NCI-H1092 treated with DMSO at 0.1 percent for 48 hours (cell line): ENCODE results near the gene CYP21A2.
"Not testable (repeated sequence)": the region's sequence is repeated elsewhere in the genome, so short reads cannot be mapped to it uniquely, and the experiment has no call there.

Source experiments
- DNase-seq: peaks from one replicate; lab custom pipeline; 2025; lab: John Stamatoyannopoulos, UW

Gene CYP21A2

DNA sequence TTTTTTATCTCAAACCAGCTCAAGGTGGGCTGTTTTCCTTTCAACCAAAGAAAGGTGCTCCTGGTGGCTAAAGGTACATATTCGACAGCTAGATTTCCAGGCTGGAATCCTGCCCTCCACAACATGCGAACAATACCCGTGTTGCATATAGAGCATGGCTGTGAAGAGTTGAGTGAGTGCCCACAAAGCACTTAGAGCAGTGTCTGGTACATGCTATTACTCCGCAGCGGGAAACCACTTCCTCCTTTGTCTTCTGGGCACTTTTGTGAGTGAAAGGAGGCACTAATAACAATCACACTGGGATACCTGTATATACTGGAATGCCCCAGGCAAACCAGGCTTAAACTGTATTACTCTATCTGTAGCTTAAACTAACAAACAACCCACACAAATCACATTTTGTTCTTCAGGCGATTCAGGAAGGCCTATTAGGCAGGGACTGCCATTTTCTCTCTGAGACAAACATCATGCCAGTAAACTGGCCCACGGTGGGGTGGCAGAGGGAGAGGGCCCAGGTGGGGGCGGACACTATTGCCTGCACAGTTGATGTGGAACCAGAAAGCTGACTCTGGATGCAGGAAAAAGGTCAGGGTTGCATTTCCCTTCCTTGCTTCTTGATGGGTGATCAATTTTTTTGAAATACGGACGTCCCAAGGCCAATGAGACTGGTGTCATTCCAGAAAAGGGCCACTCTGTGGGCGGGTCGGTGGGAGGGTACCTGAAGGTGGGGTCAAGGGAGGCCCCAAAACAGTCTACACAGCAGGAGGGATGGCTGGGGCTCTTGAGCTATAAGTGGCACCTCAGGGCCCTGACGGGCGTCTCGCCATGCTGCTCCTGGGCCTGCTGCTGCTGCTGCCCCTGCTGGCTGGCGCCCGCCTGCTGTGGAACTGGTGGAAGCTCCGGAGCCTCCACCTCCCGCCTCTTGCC lies at the start of gene CYP21A2:
CYP21A2 (plus strand) TSS at position 818 of the 927 bp plus-strand sequence; CDS start at position 826, 8 bp downstream.
- DNase-seq = not testable (repeated sequence)

DNA sequence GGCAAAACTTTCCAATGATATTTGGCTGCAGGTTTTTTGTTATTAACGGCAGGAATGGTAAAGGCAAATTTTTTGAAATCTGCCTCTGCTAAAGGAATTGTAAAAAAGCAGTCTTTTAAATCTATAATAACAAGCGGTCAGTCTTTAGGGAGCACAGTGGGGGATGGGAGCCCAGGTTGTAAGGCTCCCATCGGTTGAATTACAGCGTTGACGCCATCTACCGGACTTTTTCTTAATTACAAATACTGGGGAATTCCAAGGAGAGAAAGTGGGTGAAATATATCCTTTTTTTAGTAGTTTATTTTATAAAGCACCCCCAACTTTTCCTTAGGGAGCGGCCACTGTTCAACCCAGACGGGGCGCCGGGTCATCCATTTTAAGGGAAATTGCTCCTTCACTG lies 48.9 kb upstream of the CYP21A2 start:
- DNase-seq = not testable (repeated sequence)

DNA sequence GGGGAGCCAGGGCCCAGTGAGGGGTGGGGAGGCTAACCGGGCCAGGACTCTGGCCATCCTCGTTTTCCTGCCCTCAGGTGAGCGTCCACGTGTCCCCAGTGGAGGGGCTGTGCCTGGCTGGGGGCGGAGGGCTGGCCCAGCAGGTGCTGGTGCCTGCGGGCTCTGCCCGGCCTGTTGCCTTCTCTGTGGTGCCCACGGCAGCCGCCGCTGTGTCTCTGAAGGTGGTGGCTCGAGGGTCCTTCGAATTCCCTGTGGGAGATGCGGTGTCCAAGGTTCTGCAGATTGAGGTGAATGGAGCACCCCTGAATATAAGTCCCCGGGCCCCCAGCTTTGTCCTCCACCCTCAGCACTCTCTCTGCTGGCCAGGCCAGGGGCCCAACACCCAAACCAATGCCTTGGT lies 43.8 kb upstream of the CYP21A2 start:
- not testable (repeated sequence) for DNase-seq

DNA sequence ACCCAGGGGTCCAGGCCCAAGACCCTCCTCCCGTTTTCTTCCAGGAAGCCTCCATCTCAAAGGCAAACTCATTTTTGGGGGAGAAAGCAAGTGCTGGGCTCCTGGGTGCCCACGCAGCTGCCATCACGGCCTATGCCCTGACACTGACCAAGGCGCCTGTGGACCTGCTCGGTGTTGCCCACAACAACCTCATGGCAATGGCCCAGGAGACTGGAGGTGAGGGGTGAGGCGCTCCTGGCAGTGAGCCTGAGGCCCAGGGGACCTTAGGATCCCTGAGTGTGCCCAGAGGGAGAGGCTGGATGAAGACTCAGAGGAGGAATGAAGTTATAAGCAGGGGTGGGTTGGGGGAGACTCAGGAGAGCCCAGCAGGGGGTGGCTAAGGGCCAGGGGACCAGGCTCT lies 41.8 kb upstream of the CYP21A2 start:
- not testable (repeated sequence) for DNase-seq

DNA sequence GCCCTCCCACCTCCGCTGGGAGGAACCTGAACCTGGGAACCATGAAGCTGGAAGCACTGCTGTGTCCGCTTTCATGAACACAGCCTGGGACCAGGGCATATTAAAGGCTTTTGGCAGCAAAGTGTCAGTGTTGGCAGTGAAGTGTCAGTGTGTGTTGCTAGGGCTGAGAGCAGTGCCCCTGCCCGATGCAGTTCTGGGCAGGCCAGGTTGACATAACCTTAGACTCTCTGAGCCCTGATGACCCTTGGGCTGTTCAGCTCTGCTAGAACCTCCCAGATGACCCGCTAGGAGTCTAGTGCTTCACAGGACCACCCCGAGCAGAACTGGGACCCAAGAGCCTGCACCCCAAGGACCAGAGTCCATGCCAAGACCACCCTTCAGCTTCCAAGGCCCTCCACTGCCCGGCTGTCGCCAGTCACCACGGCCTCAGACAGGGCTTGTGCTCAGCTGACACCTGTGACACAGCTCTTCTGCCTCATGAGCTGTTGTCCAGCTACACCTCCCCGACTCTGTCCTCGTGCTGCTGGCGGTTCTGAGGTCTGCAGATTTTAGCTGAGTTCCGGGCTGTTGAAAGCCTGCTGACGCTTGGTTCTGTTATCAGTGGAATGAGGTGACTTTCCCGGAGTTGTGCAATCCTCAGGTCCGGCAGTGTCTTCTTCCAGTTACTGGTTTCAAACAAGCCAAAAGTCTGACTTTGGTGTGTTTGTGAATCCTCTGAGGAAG lies 35.5 kb upstream of the CYP21A2 start:
- DNase-seq = not testable (repeated sequence)

DNA sequence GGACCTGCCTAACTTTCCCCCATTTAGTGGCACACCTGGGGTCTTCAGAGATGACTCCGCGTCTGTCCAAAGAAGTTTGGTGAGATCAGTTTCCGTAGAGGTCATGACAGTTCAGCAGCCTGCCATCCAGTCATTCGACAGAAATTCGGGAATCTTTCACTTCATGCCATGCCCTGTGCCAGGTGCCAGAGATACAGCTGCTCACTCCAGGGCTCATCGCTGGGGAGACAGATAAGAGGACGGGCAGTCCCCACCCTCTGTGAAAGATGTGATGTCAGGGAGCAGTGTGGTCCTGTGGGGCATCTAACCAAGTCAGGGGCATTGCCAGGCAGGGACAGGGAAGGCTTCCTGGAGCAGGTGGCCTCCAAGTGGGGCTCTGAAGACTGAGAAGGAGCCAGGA lies 34.9 kb upstream of the CYP21A2 start:
- not testable (repeated sequence) for DNase-seq

DNA sequence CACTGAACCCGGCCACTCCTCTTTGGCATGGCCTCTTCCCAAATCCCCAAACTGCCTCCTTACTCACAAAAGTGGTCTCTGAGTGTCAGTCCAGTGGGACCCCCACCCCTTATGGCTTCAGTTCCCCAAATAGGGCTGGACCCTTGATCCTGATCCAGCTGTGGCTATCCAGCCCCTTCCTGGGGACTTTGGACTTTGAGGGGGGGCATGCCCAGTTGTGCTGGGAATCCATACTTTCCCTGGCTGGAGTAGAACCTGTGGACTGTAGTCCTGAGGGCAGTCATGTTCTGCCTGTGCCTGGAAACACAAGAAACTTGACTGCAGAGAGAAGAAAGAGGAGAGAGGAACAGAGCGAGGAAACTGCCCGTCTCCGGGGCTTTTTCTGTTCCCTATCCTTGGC lies 33.8 kb upstream of the CYP21A2 start:
- not testable (repeated sequence) for DNase-seq

DNA sequence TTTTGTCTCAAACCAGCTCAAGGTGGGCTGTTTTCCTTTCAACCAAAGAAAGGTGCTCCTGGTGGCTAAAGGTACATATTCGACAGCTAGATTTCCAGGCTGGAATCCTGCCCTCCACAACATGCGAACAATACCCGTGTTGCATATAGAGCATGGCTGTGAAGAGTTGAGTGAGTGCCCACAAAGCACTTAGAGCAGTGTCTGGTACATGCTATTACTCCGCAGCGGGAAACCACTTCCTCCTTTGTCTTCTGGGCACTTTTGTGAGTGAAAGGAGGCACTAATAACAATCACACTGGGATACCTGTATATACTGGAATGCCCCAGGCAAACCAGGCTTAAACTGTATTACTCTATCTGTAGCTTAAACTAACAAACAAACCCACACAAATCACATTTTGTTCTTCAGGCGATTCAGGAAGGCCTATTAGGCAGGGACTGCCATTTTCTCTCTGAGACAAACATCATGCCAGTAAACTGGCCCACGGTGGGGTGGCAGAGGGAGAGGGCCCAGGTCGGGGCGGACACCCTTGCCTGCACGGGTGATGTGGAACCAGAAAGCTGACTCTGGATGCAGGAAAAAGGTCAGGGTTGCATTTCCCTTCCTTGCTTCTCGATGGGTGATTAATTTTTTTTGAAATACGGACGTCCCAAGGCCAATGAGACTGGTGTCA lies 33.2 kb upstream of the CYP21A2 start:
- not testable (repeated sequence) for DNase-seq

DNA sequence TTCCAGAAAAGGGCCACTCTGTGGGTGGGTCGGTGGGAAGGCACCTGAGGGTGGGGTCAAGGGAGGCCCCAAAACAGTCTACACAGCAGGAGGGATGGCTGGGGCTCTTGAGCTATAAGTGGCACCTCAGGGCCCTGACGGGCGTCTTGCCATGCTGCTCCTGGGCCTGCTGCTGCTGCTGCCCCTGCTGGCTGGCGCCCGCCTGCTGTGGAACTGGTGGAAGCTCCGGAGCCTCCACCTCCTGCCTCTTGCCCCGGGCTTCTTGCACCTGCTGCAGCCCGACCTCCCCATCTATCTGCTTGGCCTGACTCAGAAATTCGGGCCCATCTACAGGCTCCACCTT lies 32.7 kb upstream of the CYP21A2 start:
- DNase-seq = not testable (repeated sequence)

DNA sequence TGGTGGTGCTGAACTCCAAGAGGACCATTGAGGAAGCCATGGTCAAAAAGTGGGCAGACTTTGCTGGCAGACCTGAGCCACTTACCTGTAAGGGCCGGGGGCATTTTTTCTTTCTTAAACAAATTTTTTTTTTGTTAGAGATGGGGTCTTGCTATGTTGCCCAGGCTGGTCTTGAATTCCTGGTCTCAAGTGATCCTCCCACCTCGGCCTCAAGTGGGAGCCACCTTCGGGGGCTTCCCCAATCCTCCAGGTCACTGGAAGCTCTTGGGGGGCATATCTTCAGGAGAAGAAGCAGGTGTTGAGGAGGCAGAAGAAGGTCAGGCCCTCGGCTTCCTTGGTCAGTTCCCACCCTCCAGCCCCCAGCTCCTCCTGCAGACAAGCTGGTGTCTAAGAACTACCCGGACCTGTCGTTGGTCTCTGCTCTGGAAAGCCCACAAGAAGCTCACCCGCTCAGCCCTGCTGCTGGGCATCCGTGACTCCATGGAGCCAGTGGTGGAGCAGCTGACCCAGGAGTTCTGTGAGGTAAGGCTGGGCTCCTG lies 32.2 kb upstream of the CYP21A2 start:
- DNase-seq = not testable (repeated sequence)

DNA sequence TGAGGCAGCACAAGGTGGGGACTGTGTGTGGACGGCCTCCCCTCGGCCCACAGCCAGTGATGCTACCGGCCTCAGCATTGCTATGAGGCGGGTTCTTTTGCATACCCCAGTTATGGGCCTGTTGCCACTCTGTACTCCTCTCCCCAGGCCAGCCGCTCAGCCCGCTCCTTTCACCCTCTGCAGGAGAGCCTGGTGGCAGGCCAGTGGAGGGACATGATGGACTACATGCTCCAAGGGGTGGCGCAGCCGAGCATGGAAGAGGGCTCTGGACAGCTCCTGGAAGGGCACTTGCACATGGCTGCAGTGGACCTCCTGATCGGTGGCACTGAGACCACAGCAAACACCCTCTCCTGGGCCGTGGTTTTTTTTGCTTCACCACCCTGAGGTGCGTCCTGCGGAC lies 31.1 kb upstream of the CYP21A2 start:
- DNase-seq = not testable (repeated sequence)

DNA sequence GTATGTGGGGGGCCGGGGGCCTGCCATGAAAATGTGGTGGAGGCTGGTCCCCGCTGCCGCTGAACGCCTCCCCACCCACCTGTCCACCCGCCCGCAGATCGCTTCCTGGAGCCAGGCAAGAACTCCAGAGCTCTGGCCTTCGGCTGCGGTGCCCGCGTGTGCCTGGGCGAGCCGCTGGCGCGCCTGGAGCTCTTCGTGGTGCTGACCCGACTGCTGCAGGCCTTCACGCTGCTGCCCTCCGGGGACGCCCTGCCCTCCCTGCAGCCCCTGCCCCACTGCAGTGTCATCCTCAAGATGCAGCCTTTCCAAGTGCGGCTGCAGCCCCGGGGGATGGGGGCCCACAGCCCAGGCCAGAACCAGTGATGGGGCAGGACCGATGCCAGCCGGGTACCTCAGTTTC lies 30.2 kb upstream of the CYP21A2 start:
- not testable (repeated sequence) for DNase-seq

DNA sequence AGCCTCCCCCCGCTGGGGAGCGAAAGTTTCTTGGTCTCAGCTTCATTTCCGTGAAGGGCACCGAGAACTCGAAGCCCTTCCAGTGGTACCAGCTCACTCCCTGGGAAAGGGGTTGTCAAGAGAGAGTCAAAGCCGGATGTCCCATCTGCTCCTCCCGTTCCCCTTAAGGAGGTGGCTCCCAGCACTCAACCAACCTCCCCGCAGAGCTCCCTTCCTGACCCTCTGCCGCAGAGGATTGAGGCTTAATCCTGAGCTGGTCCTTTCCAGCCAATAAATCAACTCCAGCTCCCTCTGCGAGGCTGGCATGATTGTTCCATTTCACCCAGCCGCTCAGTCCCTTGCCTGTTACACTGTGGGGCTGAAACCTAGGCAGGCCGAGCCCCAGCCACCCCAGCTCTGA lies 29.6 kb upstream of the CYP21A2 start:
- DNase-seq = not testable (repeated sequence)

DNA sequence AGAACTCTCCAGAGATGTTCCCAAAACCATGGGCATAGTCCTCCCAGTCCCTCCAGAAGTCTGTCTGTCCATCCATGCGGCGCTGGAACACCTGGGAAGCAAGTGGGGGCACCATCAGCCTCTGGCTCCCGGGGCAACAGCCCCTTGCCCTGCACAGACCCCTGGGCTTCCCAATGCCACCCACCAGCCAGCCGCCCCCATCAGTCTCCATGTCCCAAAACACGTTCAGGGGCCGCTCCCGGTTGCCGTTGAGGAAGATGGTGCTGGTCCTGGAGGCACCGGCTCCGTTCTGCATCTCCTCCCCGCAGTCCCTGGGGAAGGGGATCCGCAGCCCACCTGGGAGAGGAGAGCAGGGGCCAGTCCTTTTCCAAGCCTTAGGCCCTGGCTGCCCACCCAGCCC lies 28.7 kb upstream of the CYP21A2 start:
- DNase-seq = not testable (repeated sequence)

DNA sequence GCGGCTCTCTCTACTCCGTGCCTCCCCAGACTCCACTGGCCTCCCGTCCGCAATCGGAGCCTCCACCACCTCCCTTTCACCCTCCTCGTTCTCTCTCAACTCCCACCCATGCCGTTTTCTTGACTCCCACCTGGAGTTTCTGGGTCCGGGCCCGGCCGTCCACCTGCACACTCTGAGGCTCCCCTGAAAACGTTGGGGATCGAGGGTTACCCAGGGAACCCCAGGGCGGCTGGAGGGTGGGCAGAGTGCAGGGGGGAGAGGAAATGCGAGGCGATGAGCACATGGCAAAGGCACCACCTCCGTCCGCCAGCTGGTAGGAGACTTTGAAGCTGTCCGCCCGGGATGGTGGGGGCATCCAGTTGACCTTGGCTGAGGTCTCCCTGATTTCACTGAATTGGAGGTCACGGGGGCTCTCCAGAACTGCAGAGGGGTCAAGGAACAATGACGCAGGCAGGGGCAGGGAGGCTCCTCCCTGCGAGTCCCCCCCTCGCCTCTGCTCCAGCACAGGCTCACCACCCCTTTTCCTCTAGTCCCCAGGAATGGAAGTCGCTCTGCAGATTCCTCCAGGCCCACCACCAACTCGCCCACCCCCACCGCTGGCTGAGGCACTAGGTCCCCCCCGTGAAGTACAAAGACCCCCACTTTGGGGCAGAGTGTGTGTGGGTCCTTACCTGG lies 27.2 kb upstream of the CYP21A2 start:
- DNase-seq = not testable (repeated sequence)

DNA sequence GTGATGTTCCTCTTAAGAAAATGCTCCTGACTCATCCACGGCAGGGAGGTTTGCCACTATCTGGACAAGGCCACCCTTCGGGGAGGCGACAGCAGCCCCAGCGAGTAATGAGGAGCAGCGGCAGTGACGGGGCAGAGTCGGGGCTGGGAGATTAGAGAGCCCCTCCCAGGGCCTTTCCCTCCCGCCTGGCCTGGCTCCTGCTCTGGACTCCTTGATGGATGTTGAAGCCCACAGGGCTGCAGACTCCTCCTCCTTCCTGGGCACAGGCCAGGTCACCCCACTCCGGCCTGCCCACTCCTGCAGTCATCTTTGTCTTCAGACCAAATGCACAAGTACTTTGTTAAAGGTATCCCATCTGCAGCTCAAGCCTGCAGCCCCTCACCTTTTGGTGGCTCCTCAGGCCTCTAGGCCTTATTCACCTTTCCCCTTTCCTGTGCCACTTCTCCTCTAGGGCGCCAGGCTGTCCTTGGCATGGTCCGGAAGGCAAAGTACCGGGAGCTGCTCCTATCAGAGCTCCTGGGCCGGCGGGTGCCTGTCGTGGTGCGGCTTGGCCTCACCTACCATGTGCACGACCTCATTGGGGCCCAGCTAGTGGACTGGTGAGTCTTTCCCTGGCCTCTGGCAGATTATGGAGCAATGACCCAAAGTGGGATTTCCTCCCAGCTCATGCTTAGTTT lies 25.1 kb upstream of the CYP21A2 start:
- DNase-seq = not testable (repeated sequence)

DNA sequence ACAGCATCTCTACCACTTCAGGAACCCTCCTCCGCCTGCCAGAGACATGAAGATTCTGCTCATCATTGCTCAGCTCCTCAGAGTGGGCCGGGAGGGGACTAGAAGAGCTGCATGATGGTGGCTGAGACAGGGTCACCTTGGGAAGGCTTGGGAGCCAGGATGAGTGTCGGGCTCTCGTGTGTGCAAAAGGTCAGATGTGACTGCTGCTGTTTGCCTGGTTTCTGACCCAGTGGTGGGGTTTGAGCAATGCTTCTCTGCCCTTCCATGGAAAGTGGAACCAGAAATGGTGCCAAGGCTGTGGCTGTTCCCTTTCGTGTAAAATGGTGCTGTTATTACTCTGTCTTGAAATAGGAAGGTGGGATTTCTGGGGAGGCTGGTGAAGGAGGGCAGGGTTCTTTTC lies 24.5 kb upstream of the CYP21A2 start:
- not testable (repeated sequence) for DNase-seq

DNA sequence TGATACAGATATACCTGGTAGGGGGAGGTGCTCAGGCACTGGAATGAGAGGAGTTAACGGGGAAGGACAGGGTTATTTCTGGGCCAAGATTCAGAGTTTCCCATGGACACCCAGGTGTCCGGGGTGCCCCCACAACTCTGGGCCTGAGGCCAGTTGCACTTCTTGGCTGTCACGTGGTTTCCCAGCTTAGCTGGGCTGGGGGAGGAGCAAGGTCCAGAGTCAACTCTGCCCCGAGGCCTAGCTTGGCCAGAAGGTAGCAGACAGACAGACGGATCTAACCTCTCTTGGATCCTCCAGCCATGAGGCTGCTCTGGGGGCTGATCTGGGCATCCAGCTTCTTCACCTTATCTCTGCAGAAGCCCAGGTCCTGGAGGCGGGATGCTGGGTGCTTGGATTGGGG lies 23.7 kb upstream of the CYP21A2 start, which contains the start of gene C4B:
C4B (plus strand) TSS at position 249 of the 400 bp plus-strand sequence; CDS start at position 300, 51 bp downstream.
- not testable (repeated sequence) for DNase-seq

DNA sequence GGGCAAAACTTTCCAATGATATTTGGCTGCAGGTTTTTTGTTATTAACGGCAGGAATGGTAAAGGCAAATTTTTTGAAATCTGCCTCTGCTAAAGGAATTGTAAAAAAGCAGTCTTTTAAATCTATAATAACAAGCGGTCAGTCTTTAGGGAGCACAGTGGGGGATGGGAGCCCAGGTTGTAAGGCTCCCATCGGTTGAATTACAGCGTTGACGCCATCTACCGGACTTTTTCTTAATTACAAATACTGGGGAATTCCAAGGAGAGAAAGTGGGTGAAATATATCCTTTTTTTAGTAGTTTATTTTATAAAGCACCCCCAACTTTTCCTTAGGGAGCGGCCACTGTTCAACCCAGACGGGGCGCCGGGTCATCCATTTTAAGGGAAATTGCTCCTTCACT lies 16.1 kb upstream of the CYP21A2 start:
- DNase-seq = not testable (repeated sequence)

DNA sequence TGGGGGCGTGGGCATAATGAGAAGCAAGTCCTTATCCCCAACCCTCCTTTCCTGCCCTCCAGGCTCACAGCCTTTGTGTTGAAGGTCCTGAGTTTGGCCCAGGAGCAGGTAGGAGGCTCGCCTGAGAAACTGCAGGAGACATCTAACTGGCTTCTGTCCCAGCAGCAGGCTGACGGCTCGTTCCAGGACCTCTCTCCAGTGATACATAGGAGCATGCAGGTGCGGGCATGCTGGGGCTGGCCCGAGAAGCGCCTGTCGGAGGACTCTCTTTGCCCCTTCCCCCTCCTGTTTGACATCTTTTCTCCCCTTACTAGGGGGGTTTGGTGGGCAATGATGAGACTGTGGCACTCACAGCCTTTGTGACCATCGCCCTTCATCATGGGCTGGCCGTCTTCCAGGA lies 9.6 kb upstream of the CYP21A2 start:
- DNase-seq = not testable (repeated sequence)

DNA sequence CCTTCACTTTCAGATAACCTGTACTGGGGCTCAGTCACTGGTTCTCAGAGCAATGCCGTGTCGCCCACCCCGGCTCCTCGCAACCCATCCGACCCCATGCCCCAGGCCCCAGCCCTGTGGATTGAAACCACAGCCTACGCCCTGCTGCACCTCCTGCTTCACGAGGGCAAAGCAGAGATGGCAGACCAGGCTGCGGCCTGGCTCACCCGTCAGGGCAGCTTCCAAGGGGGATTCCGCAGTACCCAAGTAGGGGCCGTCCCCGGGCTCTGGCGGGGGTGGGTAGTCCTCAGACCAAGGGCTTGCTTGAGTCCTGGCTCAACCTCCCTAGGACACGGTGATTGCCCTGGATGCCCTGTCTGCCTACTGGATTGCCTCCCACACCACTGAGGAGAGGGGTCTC lies 8.7 kb upstream of the CYP21A2 start:
- DNase-seq = not testable (repeated sequence)
